NCI-H460 (cell line): ENCODE results near the gene LAMB3. TPM values are rescaled to one million over a fixed set of nuclear protein-coding genes. Genes with fewer than 3 reads are reported as not detected.
"Not testable (repeated sequence)": the region's sequence is repeated elsewhere in the genome, so short reads cannot be mapped to it uniquely, and the experiment has no call there.

Experiments
- DNase-seq: peaks from one replicate; pipeline ENCODE4 v3.0.0-alpha.2; 2016; ENCODE audit warnings: low read depth; ENCODE audit errors: extremely low read depth
- polyA plus RNA-seq: library from polyadenylated mRNA; depleted of rRNA; stranded (reverse); fragments of >200 nt; gene quantifications from 2 replicates; pipeline ENCODE4 v1.2.3, GENCODE V29; 2014; cell fraction: nucleus; rRNA removed
- total RNA-seq: library from RNA; depleted of rRNA; stranded (reverse); fragments of >200 nt; shearing (Covaris generic); gene quantifications from 2 replicates; pipeline ENCODE4 v1.2.3, GENCODE V29; 2014; rRNA removed

LAMB3 gene
- total RNA-seq, result 19.1 and 19.7 TPM in 2 replicates
- 15.6 and 16.7 TPM in 2 replicates for polyA plus RNA-seq

- DNase-seq, result no peak
These were observed at the start of gene LAMB3 for GRCh38 chr1:209652121-209652735. Gene LAMB3 (minus strand): TSS chr1:209652425. CDS start chr1:209650944, 1,481 bp downstream.

DNA sequence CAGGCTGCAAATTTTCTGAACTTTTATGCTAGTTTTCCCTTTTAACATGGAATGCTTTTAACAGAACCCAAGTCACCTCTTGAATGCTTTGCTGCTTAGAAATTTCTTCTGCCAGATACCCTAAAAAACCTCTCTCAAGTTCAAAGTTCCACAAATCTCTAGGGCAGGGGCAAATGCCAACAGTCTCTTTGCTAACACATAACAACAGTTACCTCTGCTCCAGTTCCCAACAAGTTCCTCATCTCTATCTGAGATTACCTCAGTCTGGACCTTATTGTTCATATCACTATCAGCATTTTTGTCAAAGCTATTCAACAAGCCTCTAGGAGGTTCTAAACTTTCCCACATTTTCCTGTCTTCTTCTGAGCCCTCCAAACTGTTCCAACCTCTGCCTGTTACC lies 48.5 kb upstream of the LAMB3 start:
- DNase-seq, result not testable (repeated sequence)

DNA sequence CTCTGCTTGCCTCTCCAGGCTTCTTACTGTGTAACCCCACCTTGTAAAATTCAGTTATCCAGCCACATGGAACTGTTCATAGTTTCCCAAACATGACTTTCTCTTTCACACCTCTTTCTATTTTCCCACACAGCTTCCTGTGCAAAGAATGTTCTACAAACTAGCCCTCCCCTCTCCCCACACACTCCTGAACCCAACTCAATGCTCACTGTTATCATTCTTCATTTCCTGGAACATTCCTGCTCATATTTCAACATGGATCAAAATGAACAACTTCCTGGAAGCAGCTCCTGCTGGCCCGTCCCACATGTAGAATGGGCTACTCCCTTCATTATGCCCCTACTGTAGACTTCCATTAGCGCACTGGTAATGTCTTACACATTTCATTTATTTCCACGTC lies 44.9 kb upstream of the LAMB3 start:
- no peak for DNase-seq

DNA sequence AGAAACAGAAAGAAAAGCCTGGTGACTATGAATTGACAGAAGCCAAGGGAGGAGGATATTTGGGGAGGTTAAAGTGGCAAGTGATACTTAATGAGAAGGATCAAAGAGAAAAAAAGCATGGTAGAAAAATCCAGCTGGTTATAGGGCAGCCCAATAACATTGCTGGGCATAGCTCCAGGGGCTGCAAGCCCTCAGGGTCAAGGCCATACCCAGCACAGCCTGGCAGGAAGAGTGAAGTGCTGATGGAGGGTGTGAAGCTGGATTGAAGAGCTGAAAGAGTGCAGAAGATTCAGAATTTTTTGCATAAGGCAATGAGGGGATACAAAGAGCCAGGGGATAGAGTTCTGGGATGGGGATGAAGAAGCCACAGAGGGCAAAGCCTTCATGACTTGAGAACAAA lies 44.4 kb upstream of the LAMB3 start:
- no peak for DNase-seq

GRCh38 chr1:209692745-209693504 lies 40.7 kb upstream of the LAMB3 start:
- peak; percentile 85 for DNase-seq

GRCh38 chr1:209692296-209692695 lies 40.1 kb upstream of the LAMB3 start:
- no peak for DNase-seq

- no peak for DNase-seq
These were observed 39.0 kb upstream of the LAMB3 start for GRCh38 chr1:209691237-209691636.

GRCh38 chr1:209689477-209689876 lies 37.3 kb upstream of the LAMB3 start:
- DNase-seq, result no peak

DNA sequence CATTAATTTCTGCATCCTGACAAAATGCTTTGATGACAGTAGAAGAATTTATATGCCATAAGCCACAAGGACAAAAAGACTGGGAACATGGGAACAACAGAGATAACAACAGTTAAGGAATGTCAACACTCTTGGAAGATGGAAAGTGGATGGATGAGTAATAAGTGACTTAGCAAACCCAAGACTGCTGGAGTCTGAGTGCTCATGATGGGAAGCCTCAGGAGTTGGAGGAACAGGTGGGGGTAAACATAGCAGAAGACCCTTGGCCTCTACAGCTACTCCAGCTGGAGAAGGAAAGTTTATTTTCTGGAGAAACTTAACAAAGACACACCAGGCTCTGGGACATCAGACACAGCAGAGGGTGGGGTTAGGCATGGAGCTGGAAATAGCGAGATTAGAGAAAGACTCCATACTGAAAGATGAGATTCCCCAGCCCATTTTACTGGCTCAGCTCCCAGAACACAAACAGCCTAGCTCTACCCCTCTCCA lies 36.6 kb upstream of the LAMB3 start:
- no peak for DNase-seq

GRCh38 chr1:209686322-209686721 lies 34.1 kb upstream of the LAMB3 start:
- no peak for DNase-seq

- no peak for DNase-seq
These were observed 33.6 kb upstream of the LAMB3 start for GRCh38 chr1:209685821-209686220.

DNA sequence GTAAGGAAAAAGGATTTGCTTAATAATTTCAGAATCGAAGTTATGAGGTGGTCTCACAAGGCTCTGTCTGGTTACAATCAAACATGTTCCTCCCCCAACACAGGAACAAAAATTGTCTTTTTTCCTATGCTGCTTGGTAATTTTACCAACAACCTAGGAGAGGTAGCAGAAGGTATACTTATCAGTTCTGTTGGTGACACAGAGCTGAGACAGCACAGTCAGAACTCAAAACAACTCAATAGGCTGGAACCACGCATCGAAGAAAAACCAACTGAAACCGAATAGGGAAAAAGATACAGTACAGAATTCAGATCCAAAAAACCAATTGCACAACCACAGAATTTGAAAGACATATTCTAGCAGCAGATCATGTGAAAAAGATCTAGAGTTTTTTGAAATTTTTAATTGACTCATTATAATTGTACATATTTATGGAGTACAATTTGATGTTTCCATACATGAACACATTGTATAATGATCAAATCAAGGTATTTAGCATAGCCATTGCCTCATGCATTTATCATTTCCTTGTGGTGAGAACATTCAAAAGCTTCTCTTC lies 26.8 kb upstream of the LAMB3 start:
- no peak for DNase-seq

GRCh38 chr1:209675565-209676154 lies 23.4 kb upstream of the LAMB3 start:
- no peak for DNase-seq

- DNase-seq, result no peak
These were observed 22.8 kb upstream of the LAMB3 start, which contains the start of gene G0S2 for GRCh38 chr1:209674957-209675564. Gene G0S2 (plus strand): TSS chr1:209675412. CDS start chr1:209675685, 273 bp downstream.

GRCh38 chr1:209673631-209674417 lies 21.6 kb upstream of the LAMB3 start:
- DNase-seq, result no peak

DNA sequence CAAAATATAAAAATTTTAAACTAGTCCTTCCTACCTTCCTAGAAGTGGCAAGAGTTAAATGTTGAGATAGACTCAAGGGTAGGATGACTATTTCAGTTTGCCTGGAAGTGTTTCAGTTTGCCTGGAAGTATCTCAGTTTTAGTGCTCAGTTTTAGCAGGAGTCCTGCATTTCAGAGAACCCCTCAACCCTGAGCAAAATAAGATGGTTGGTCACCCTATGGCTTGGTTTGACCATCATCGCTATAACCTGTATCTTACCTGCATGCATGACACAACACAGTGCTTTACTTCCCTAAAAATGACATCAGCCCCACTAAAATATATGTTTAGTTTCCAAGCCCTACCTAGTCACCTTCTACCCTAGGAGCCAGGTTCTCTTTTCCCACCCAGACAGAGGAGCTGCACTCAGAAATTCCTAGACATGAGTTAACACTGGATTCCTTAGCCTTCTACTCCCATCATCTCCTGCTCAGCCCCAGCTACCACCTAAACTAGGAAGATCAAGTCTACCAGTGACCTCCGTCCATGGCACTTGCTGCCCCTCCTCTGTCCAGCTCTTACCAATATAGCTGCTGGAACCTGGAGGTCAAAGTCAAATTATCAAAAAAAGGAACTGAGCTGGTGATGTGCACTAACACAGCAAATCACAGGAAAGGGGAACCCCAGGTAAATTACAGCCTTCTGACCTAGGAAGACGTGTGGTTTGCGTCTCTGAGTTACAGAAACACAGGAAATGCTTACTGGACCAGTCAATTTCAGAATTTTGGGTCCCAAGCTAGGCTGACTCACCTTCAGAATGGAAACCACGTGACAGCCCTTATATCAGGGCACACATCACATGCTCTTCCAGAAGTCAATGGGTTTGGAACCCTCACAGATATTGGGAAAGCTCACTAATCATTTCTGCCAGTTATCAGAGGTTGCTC lies 20.7 kb upstream of the LAMB3 start:
- no peak for DNase-seq

DNA sequence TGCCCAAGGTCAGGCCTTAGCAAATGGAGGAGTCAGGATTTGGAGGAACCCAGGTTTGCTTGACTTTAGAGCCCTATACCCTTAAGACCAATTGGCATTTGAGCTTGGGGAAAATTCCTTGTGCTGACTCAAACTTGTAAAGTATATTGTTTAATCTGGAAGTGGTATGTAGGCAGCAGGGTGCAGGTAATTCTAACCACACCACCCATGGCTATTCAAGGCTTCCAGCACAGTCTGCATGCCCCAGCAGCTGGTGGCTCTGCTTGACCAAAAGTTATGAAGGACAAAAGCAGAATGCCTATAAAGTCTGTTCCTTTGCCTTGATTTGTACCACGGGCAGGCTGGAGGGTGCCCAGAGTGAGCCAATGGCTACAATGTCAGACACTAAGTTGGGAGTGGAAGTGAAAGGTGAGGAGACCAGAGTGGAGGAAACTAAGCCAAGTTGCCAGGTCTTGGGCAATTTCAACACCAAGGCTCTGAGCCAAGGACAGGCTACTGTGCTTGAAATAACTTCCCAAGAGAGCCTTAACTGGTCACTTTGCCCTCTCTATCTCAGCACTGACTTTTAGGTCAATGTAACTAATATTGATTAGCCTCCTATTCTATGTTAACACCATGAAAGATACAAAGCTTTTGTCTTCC lies 18.3 kb upstream of the LAMB3 start:
- no peak for DNase-seq

DNA sequence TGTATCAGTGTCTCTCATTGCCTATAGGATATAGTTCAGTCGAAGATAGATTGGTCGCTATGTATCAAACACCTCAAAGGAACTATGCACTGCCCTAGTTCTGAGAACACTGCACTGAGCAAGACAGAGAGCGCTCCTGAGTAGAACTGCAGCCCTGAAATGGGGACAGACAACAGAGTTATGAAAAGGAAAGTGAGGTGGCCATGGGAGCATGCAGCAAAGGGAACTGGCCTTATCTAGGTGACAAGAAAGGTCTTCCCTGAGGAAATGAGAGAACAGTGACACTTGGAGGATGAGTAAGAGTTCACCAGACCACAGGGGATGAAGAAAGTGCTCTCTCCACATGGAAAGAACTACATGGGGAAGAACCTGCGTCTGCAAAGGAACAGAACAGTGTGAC lies 15.5 kb upstream of the LAMB3 start:
- no peak for DNase-seq
